HG02571 (cell line): ENCODE results near the gene MESD.

Experiments
- ATAC-seq: cut with Tn5 transposase; IDR thresholded peaks from one replicate; pipeline ENCODE4 v1.9.1; 2021; ENCODE audit warnings: mild to moderate bottlenecking, moderate library complexity; ENCODE audit not compliant: unreplicated experiment

Gene MESD

DNA sequence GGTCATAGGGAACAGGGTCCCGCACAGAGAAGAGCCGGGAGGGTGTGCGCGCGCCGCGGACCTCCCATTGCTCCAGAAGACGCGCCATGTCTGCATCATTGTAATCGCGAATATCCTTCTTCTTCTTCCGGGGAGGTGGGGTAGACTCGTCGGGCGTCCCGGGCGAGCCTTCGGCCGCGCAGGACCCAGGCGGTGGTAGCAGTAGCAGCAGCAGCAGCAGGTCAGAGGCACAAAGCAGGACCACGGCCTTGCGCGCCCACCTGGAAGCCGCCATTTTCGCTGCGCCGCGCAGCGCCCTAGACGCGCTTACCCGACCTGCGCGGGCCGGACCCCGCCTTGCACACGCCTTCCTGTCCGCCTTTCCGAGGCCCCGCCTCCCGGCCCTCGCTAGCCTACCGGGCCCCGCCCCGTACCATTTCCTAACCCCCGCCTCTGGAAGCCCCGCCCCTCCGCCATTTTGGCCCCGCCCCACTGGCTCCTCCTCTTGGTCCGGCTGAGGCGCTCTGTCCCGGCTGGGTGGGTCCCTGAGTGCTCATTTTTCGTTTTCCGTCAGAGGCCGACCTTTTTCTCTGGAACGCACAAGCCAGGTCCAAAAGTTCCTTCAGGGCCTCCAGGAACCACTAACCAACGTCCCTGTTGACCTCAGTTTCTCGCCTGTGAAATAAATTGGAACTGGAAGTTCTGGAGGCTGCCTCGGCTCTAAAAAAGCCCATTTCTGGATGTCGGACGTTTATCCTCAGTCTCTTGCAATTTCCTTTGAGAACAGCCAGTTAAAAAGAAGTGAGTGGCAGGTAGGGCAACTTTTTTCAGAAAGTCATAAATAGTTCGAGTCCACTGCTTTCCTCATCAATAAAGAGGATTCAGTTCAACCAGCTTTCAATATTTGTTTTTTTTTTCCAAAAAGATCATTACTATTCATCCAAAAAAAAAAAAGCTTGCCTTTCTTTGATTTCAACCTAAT is at the start of gene MESD:
TSS of gene MESD (minus strand) at position 302 of the 961 bp plus-strand sequence. CDS start at position 274, 28 bp downstream.
- ATAC-seq = peak; percentile 91

GRCh38 chr15:81038975-81039607 is 49.5 kb upstream of the MESD start:
- ATAC-seq = no peak

DNA sequence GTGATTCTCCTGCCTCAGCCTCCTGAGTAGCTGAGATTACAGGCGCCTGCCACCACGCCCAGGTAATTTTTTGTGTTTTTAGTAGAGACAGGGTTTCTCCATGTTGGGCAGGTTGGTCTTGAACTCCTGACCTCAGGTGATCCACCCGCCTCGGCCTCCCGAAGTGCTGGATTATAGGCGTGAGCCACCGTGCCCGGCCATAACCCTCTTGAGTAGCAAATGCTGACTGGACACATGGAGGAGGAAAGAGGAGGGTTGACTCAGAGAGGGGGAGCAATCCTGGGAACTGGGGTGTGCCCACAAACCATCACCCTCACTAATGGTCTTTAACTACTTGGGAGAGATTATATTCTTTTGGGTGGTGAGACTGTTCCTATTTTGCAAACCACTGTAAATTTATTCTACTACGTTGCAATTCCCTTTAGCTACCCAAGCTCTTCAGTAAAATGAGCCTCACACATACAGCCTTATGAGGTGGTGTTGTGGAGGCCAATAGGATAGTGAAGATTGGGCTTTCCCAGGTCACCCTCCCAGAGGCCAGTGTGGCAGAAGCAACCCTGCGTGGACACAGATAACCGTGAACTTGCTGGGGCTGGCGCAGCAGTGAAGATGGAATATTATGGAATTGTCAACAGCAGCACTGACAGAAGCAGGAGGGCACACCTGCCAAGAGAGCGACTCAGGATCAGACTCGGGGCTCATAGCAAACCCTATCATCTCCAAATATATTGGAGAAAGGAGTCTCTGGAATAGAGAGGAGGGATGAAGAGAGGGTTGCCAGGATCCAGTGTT is 48.5 kb upstream of the MESD start:
- ATAC-seq = no peak

GRCh38 chr15:81033508-81033907 is 43.9 kb upstream of the MESD start:
- ATAC-seq = no peak

DNA sequence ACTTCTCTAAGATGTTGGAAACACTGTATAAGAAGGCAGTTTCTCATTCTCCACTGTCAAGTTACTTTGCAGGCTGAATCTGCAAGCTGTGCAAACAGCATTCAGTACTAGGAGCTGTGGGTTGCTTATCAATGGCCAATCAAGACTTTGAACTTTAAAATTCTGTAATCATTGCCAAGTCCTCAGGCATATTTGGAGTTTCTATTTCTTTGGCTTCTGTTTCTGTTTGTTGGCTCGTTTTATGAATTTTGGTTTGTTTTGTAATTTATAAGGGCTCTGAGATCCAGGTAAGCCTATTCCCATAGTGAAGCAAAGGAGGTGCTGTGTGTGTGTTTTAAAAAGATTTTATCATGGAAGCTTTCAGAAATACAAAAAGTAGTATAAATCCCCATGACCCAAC is 43.2 kb upstream of the MESD start:
- ATAC-seq = no peak

GRCh38 chr15:81032355-81032754 is 42.7 kb upstream of the MESD start:
- no peak for ATAC-seq

DNA sequence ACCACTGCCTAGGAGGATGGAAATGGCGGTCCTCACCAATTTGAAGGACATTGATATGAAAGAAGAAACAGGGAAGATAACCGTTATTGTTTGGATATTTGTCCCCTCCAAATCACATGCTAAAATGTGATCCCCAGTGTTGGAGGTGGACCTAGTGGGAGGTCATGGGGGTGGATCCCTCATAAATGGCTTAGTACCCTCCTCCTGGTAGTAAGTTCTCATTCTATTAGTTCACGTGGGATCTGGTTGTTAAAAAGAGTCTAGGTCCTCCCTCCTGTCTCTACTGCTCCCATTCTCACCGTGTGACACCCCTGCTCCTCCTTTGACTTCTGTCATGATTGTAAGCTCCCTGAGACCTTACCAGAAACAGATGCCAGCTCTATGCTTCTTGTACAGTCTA is 41.6 kb upstream of the MESD start:
- ATAC-seq = no peak

DNA sequence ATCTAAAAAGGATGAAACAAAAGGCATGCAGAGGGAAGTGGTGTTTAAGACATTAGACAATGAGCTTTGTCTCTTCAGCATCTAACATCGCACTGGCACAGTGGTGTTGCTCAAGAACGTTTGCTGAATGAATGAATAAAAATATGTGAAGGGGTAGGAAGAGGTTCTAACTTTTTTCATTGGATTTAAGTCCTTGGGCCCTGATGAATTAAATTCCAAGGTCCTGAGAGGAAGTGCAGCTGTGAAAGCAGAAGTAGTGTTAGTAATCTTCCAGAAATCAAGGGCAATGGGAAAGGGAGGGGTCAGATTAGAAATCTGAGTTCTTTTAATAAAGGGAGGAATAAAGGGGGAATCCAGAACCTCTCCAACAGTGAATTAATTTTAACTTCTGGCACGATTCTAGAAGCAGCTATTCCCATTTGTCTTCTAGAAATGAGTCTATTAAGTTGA is 40.7 kb upstream of the MESD start:
- no peak for ATAC-seq

GRCh38 chr15:81029414-81030300 is 40.0 kb upstream of the MESD start:
- no peak for ATAC-seq

- no peak for ATAC-seq
Measured at GRCh38 chr15:81026836-81027599, 37.4 kb upstream of the MESD start.

DNA sequence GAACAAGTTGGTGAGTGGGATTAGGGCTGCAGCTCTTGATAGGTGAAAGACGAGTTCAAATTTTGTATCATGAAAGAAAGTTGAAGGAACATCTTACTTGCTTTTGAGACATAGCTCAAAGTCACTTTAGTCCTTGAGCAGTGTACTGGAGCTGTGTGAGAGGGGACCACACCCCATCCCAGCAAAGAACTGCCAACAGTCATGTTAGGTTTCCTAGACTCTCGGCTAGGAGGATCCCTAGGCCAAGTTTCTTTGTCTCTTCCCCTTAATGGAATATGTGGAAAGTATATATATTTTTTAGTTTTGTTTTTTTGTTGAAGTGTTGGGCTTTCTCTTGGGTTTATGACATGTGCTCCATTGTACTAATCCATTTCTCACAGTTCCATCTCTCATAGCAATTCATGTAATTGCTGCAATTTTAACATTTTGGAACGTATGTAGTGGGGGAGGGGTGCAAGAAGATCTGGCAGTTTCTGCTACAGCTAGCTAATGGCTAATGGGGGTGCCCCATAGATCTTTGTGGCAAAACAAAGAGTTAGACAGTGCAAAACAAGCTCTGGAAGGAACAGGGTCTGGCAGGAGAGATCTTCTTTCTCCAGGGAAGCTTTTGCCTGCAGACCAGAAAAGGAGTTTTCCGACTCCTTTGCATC is 36.2 kb upstream of the MESD start:
- ATAC-seq = no peak

- no peak for ATAC-seq
Measured at GRCh38 chr15:81024936-81025335, 35.3 kb upstream of the MESD start.

DNA sequence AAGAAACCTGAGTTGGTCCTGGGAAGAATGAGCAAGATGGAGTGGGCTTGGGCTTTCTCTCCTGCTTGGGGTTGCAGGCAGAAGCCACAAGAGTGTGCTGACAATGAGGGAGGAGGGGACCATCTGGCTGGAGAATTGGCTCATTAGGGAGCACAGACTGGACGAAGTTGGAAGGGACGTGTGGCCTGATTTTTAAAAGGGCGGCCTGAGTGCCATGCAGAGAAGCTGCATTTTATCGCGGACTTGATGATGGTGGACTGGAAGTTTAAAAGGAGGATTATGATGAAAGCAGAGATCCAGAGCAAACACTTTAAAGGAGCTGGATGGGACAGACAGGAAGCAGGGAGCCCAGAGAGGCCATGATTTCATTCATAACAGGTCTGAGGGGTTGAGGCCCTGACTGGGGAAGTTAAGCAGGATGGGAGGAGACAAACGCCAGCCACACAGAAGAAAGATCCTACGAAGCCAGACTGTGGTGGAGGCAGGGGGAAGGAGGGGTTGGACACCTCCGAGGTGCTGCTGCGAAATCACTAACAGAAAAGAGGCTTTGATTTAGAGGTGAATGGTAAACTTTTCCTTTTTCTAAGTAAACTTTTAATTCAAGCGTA is 34.8 kb upstream of the MESD start:
- ATAC-seq = no peak

GRCh38 chr15:81023483-81024264 is 34.1 kb upstream of the MESD start:
- ATAC-seq = peak; percentile 86

GRCh38 chr15:81021321-81021720 is 31.7 kb upstream of the MESD start:
- ATAC-seq = no peak

DNA sequence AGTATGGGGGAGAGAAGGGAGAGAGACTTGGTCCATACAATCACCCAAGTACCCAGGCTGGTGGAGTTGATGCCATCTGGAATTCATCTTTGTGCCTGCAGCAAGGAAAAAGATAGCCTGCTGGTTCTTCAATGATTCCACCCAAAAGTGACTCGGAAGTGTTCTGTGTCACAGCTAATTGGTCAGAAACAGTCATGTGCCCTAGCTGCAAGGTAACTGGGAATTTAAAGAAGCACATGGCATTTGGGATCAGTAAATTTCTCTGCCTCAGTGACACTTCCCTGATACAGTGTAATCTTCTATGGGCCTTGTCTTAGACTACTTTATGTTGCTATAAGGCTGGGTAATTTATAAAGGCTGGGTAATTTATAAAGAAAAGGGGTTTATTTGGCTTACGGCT is 28.6 kb upstream of the MESD start:
- ATAC-seq = no peak

DNA sequence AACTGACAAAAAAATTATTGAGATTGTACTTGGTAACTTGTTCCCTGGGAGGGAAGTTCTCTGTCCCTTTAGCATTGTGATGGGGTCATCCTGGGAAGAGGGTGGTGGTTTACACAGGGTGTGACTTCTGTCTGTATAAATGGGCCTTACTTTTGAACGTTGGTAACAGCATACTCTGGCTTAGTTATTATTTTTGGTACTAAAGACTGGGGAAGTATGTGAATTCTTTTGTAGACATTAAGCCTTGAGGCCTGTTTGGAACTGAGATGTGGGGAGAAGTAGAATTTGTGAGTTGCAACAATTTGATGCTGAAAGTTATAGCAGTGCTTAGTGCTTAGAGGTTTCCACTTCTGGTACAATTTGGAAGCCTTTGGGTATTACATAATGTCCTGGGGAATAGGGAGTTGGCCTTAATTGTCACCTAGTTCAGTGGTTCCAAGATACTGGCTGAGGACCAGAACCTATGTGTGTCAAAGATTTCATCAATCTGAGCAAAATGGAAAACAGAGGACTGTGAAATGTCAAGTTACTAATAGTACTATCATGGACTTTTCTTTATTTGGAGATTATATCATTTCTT is 27.0 kb upstream of the MESD start:
- ATAC-seq = no peak
